ENCODE data around the gene PSMB7.

The PSMB7 gene

GRCh38 chr9:124415102-124415851 lies at the start of gene PSMB7:
TSS of gene PSMB7 (minus strand) at chr9:124415442. CDS start at chr9:124415425, 17 bp downstream.
- peak; percentile 91 to 92 for DNase-seq (ENCODE audit: low read depth in 2 of 2)

- no peak for DNase-seq (ENCODE audit: low read depth in 2 of 2)
These were observed 47.5 kb upstream of the PSMB7 start for GRCh38 chr9:124462739-124463138.

GRCh38 chr9:124458441-124458840 lies 43.2 kb upstream of the PSMB7 start:
- no peak for DNase-seq (ENCODE audit: low read depth in 2 of 2)

GRCh38 chr9:124457887-124458431 lies 42.7 kb upstream of the PSMB7 start:
- DNase-seq (ENCODE audit: low read depth in 2 of 2), result no peak

GRCh38 chr9:124457079-124457886 lies 42.0 kb upstream of the PSMB7 start:
- DNase-seq (ENCODE audit: low read depth in 2 of 2), result no peak

- DNase-seq (ENCODE audit: low read depth in 2 of 2), result no peak
These were observed 41.3 kb upstream of the PSMB7 start for GRCh38 chr9:124456341-124457078.

GRCh38 chr9:124455820-124456219 lies 40.6 kb upstream of the PSMB7 start:
- DNase-seq (ENCODE audit: low read depth in 2 of 2), result no peak

- DNase-seq (ENCODE audit: low read depth in 2 of 2), result no peak
These were observed 39.7 kb upstream of the PSMB7 start for GRCh38 chr9:124454791-124455443.

GRCh38 chr9:124454296-124454695 lies 39.1 kb upstream of the PSMB7 start:
- no peak for DNase-seq (ENCODE audit: low read depth in 2 of 2)

- no peak for DNase-seq (ENCODE audit: low read depth in 2 of 2)
These were observed 38.4 kb upstream of the PSMB7 start for GRCh38 chr9:124453586-124454191.

- DNase-seq (ENCODE audit: low read depth in 2 of 2), result no peak
These were observed 37.8 kb upstream of the PSMB7 start for GRCh38 chr9:124452841-124453585.

GRCh38 chr9:124452326-124452725 lies 37.1 kb upstream of the PSMB7 start:
- no peak for DNase-seq (ENCODE audit: low read depth in 2 of 2)

- no peak for DNase-seq (ENCODE audit: low read depth in 2 of 2)
These were observed 35.9 kb upstream of the PSMB7 start for GRCh38 chr9:124450931-124451661.

GRCh38 chr9:124450241-124450924 lies 35.1 kb upstream of the PSMB7 start, which contains the start of gene ADGRD2:
TSS of gene ADGRD2 (plus strand) at chr9:124450451. CDS start at chr9:124451667, 1,216 bp downstream.
- no peak for DNase-seq (ENCODE audit: low read depth in 2 of 2)

GRCh38 chr9:124449381-124450151 lies 34.3 kb upstream of the PSMB7 start:
- no peak for DNase-seq (ENCODE audit: low read depth in 2 of 2)

GRCh38 chr9:124448019-124448418 lies 32.8 kb upstream of the PSMB7 start:
- no peak for DNase-seq (ENCODE audit: low read depth in 2 of 2)

- DNase-seq (ENCODE audit: low read depth in 2 of 2), result no peak
These were observed 32.0 kb upstream of the PSMB7 start for GRCh38 chr9:124447297-124447661.

- DNase-seq (ENCODE audit: low read depth in 2 of 2), result no peak
These were observed 28.9 kb upstream of the PSMB7 start for GRCh38 chr9:124444166-124444565.
